IMR-90 (cell line): ENCODE results near the gene PHF21A. TPM values are rescaled to one million over a fixed set of nuclear protein-coding genes. Genes with fewer than 3 reads are reported as not detected.
A peak's percentile ranks its signal among the peaks of the same experiment; 100 is the strongest.

Experiments
- ATAC-seq: fragments of 200-7000 bp; cut with Tn5 transposase; 2 replicates; pipeline ENCODE4 v1.9.1; 2020; ENCODE audit warnings: low read depth, mild to moderate bottlenecking, moderate library complexity
- BruUV-seq: library from RNA; stranded (reverse); fragments of 400-500 nt; replicated peaks from 2 replicates; lab custom pipeline; 2021; lab: Mats Ljungman, UMichigan
- CTCF ChIA-PET: fragments of 300-600 bp; formaldehyde crosslinking; extraction: SDS; loops from one replicate; lab custom pipeline; 2021; ENCODE audit warnings: antibody characterized with exemption; lab: Yijun Ruan, JAX
- POLR2A ChIA-PET: fragments of 300-600 bp; sonication (Branson Sonifier 250); formaldehyde crosslinking; loops from one replicate; lab custom pipeline; 2022; ENCODE audit warnings: antibody characterized with exemption; ENCODE audit not compliant: unreplicated experiment; lab: Charles Lee
- DNase-seq: peaks from one replicate; pipeline ENCODE4 v3.0.0; 2013
- H2AFZ ChIP-seq: replicated peaks from 2 replicates; pipeline ENCODE3; 2013; ENCODE audit warnings: low read length, mild to moderate bottlenecking; ENCODE audit not compliant: poor library complexity
- H2AK5ac ChIP-seq: 2 replicates; pipeline ENCODE4 v1.6.1; 2013; ENCODE audit warnings: low read depth, low read length, inconsistent platforms
- H2AK9ac ChIP-seq: replicated peaks from 2 replicates; pipeline ENCODE3; 2013; ENCODE audit warnings: mild to moderate bottlenecking, low read depth, low read length, moderate library complexity; ENCODE audit not compliant: poor library complexity
- H2BK120ac ChIP-seq: 2 replicates; pipeline ENCODE4 v1.6.1; 2013; ENCODE audit warnings: low read depth, low read length, inconsistent platforms
- H2BK15ac ChIP-seq: 3 replicates; pipeline ENCODE4 v1.6.1; 2013; ENCODE audit warnings: low read depth, low read length, inconsistent platforms
- H2BK20ac ChIP-seq: 2 replicates; pipeline ENCODE4 v1.6.1; 2013; ENCODE audit warnings: low read depth, mild to moderate bottlenecking, inconsistent platforms, low read length, moderate library complexity
- H2BK5ac ChIP-seq: 2 replicates; pipeline ENCODE4 v1.6.1; 2013; ENCODE audit warnings: mild to moderate bottlenecking, low read depth, low read length, inconsistent platforms; ENCODE audit not compliant: poor library complexity, severe bottlenecking
- H3K14ac ChIP-seq: replicated peaks from 2 replicates; pipeline ENCODE4 v1.6.1; 2013; ENCODE audit warnings: low read depth, low read length, inconsistent platforms
- H3K18ac ChIP-seq: 2 replicates; pipeline ENCODE4 v1.6.1; 2013; ENCODE audit warnings: low read depth, low read length, control low read depth
- H3K23ac ChIP-seq: 2 replicates; pipeline ENCODE4 v1.6.1; 2013; ENCODE audit warnings: low read depth, low read length, inconsistent platforms
- H3K27ac ChIP-seq: 2 replicates; pipeline ENCODE4 v1.5.1; 2013; ENCODE audit warnings: mild to moderate bottlenecking, control low read depth, low read length; ENCODE audit not compliant: insufficient read depth
- H3K27me3 ChIP-seq: 2 replicates; pipeline ENCODE4 v1.6.1; 2013; ENCODE audit warnings: low read length; ENCODE audit not compliant: control insufficient read depth, insufficient read depth
- H3K36me3 ChIP-seq: 2 replicates; pipeline ENCODE4 v1.6.1; 2013; ENCODE audit warnings: low read length, mixed read lengths; ENCODE audit not compliant: control insufficient read depth, insufficient read depth
- H3K4ac ChIP-seq: 2 replicates; pipeline ENCODE4 v1.6.1; 2013; ENCODE audit warnings: low read depth, low read length, inconsistent platforms
- H3K4me1 ChIP-seq: 2 replicates; pipeline ENCODE4 v1.6.1; 2013; ENCODE audit warnings: low read length, mixed read lengths; ENCODE audit not compliant: control insufficient read depth, insufficient read depth
- H3K4me2 ChIP-seq: 2 replicates; pipeline ENCODE4 v1.6.1; 2013; ENCODE audit warnings: low read depth, mild to moderate bottlenecking, control low read depth, low read length, moderate library complexity
- H3K4me3 ChIP-seq: 2 replicates; pipeline ENCODE4 v1.5.1; 2013; ENCODE audit warnings: low read depth, mild to moderate bottlenecking, control low read depth, low read length, moderate library complexity; ENCODE audit not compliant: insufficient read depth
- H3K56ac ChIP-seq: 2 replicates; pipeline ENCODE4 v1.6.1; 2013; ENCODE audit warnings: low read length, inconsistent platforms; ENCODE audit not compliant: insufficient read depth; ENCODE audit errors: extremely low read depth
- H3K79me1 ChIP-seq, 2 experiments: 2 replicates each; pipeline ENCODE4 v1.6.1; 2013; ENCODE audit warnings: low read length in 2 of 2, inconsistent platforms in 1 of 2, low read depth in 1 of 2
- H3K9ac ChIP-seq: 2 replicates; pipeline ENCODE4 v1.6.1; 2013; ENCODE audit warnings: low read depth, low read length, control low read depth
- H3K9me1 ChIP-seq: 2 replicates; pipeline ENCODE4 v1.6.1; 2013; ENCODE audit warnings: low read length, inconsistent platforms; ENCODE audit not compliant: insufficient read depth
- H3K9me3 ChIP-seq: 2 replicates; pipeline ENCODE4 v1.6.1; 2013; ENCODE audit warnings: low read length; ENCODE audit not compliant: control insufficient read depth, insufficient read depth
- H4K20me1 ChIP-seq: 2 replicates; pipeline ENCODE4 v1.6.1; 2013; ENCODE audit warnings: low read length, inconsistent platforms; ENCODE audit not compliant: insufficient read depth
- H4K5ac ChIP-seq: 2 replicates; pipeline ENCODE4 v1.6.1; 2013; ENCODE audit warnings: mild to moderate bottlenecking, low read depth, low read length, control low read depth
- H4K8ac ChIP-seq, 2 experiments: 2 replicates each; pipeline ENCODE4 v1.6.1; 2013; ENCODE audit warnings: low read depth in 2 of 2, low read length in 2 of 2, control low read depth in 1 of 2, inconsistent platforms in 1 of 2
- H4K91ac ChIP-seq: 2 replicates; pipeline ENCODE4 v1.6.1; 2013; ENCODE audit warnings: low read depth, low read length, inconsistent platforms; ENCODE audit not compliant: insufficient read depth
- BHLHE40 ChIP-seq: fragments of 150-350 bp; IDR thresholded peaks from 2 replicates; pipeline ENCODE4 v1.6.1; 2016; ENCODE audit warnings: mild to moderate bottlenecking, low read depth, low read length
- CEBPB ChIP-seq: IDR thresholded peaks from 2 replicates; pipeline ENCODE4 v1.6.1; 2012; ENCODE audit warnings: low read depth, low read length, improper control_type of control experiment
- CHD1 ChIP-seq: IDR thresholded peaks from 2 replicates; pipeline ENCODE4 v1.6.1; 2012; ENCODE audit warnings: low read depth, low read length, improper control_type of control experiment
- ELK1 ChIP-seq: fragments of 150-350 bp; IDR thresholded peaks from 2 replicates; pipeline ENCODE4 v1.6.1; 2016; ENCODE audit warnings: low read depth, mild to moderate bottlenecking, low read length, moderate library complexity, borderline replicate concordance
- MAFK ChIP-seq: IDR thresholded peaks from 2 replicates; pipeline ENCODE4 v1.6.1; 2012; ENCODE audit warnings: low read depth, low read length, improper control_type of control experiment
- MAZ ChIP-seq: IDR thresholded peaks from 2 replicates; pipeline ENCODE4 v1.6.1; 2012; ENCODE audit warnings: low read depth, mild to moderate bottlenecking, low read length, improper control_type of control experiment, moderate library complexity, borderline replicate concordance
- MXI1 ChIP-seq: IDR thresholded peaks from 2 replicates; pipeline ENCODE4 v1.6.1; 2012; ENCODE audit warnings: low read depth, mild to moderate bottlenecking, low read length, moderate library complexity, borderline replicate concordance
- NFE2L2 ChIP-seq: fragments of 150-350 bp; IDR thresholded peaks from 2 replicates; pipeline ENCODE4 v1.6.1; 2016; ENCODE audit warnings: low read depth, mild to moderate bottlenecking, low read length
- POLR2A ChIP-seq: IDR thresholded peaks from 2 replicates; pipeline ENCODE4 v1.6.1; 2012; ENCODE audit warnings: mild to moderate bottlenecking, low read depth, low read length
- RAD21 ChIP-seq: IDR thresholded peaks from 2 replicates; pipeline ENCODE4 v1.6.1; 2012; ENCODE audit warnings: low read length, improper control_type of control experiment
- RCOR1 ChIP-seq: IDR thresholded peaks from 2 replicates; pipeline ENCODE4 v1.6.1; 2012; ENCODE audit warnings: mild to moderate bottlenecking, low read length, improper control_type of control experiment; ENCODE audit not compliant: insufficient replicate concordance
- RFX5 ChIP-seq: IDR thresholded peaks from 2 replicates; pipeline ENCODE4 v1.8.0; 2012; ENCODE audit warnings: low read depth, mild to moderate bottlenecking, low read length, moderate library complexity
- SMC3 ChIP-seq: fragments of 150-350 bp; IDR thresholded peaks from 2 replicates; pipeline ENCODE4 v1.6.1; 2016; ENCODE audit warnings: low read depth, mild to moderate bottlenecking, antibody characterized with exemption, low read length, moderate library complexity
- USF2 ChIP-seq: fragments of 150-350 bp; IDR thresholded peaks from 2 replicates; pipeline ENCODE4 v1.6.1; 2017; ENCODE audit warnings: mild to moderate bottlenecking, antibody characterized with exemption, low read length, low read depth
- WGBS, 2 experiments: methylation state at CpG; one replicate each; pipeline versions ENCODE4 v1.1.5 to v1.1.7; 2013; ENCODE audit warnings: missing lambda C conversion rate in 2 of 2; ENCODE audit not compliant: insufficient read length in 1 of 2; ENCODE audit errors: extremely low coverage in 2 of 2; 5-methylcytosine and 5-hydroxymethylcytosine counted together
- dilution Hi-C: fragments of 300-500 bp; cut with HindIII; formaldehyde crosslinking; loops from one replicate; pipeline ENCODE4 v1.14.3; 2018; ENCODE audit warnings: low sequenced_read_pairs; ENCODE audit not compliant: unreplicated experiment
- in situ Hi-C: fragments of 300-500 bp; cut with MboI; formaldehyde crosslinking; loops from 3 replicates; pipeline ENCODE4 v1.14.3; 2019; ENCODE audit warnings: low sequenced_read_pairs, inconsistent platforms, mixed read lengths
- intact Hi-C: fragments of 100-400 bp; cut with micrococcal nuclease; formaldehyde crosslinking; loops from 2 replicates; pipeline ENCODE4 v1.10.0; 2022
- polyA plus RNA-seq, 3 experiments: library from polyadenylated mRNA; depleted of rRNA; stranded (reverse); fragments of >200 nt; gene quantifications; 2 replicates each; pipeline ENCODE4 v1.2.3, GENCODE V29; 2012; ENCODE audit warnings: low replicate concordance in 1 of 3
- total RNA-seq: library from RNA; depleted of rRNA; stranded (reverse); fragments of >200 nt; gene quantifications from 2 replicates; pipeline ENCODE4 v1.2.3, GENCODE V29; 2012

The PHF21A gene
- total and polyA plus RNA-seq, 2 of the 4 experiments (the other 2 are of a cell fraction): 9.0 to 20.6 TPM

GRCh38 chr11:45899448-45900174 is 221.6 kb downstream of the PHF21A start:
- no peak overlapping the region; the same call in 1 of the 2 replicates for H3K14ac ChIP-seq
- H3K56ac ChIP-seq: peak overlapping the region; percentile 30; the same call in 1 of the 2 replicates
- BruUV-seq: no TSS peak
- H3K18ac ChIP-seq: no peak overlapping the region; the same call in 1 of the 2 replicates
- H3K36me3 ChIP-seq: peaks cover 13% of the 10 kb centered on the region
- H3K23ac ChIP-seq: peak overlapping the region; percentile 84
- peak overlapping the region; percentile 96 for H2AFZ ChIP-seq
- peak overlapping the region; percentile 87 for H2BK5ac ChIP-seq
- H2AK9ac ChIP-seq: peak overlapping the region; percentile 93
- peaks cover 7% of the 10 kb centered on the region; the same call in 1 of the 2 replicates for H3K4me1 ChIP-seq
- DNase-seq (peak; percentile 90), ATAC-seq (peak; percentile 90)
- H3K27me3 ChIP-seq: peaks cover 24% of the 10 kb centered on the region
- peak overlapping the region; percentile 49 for H3K4me3 ChIP-seq
- intact Hi-C loops: no loop called here
- H4K20me1 ChIP-seq: peaks cover 19% of the 10 kb centered on the region
- peak overlapping the region; percentile 85; the same call in 1 of the 3 replicates for H2BK15ac ChIP-seq
- no peak overlapping the region; the same call in 1 of the 2 replicates for H2BK20ac ChIP-seq
- POLR2A ChIA-PET: no interaction called here
- CTCF ChIA-PET: interaction anchor here (1.3 kb wide), 1 partner anchor 27 kb away, joined by 3 read pairs; no protein-coding TSS in a partner anchor
- peak overlapping the region; percentile 72 for H3K4ac ChIP-seq
- peaks cover 0 to 4% of the 10 kb centered on the region in 2 experiments; a peak in 1 of 4 replicates for H3K79me1 ChIP-seq
- dilution Hi-C loops: no loop called here
- peak overlapping the region; percentile 61; the same call in 1 of the 2 replicates for H4K91ac ChIP-seq
- peak overlapping the region; percentile 96 for H2BK120ac ChIP-seq
- H2AK5ac ChIP-seq: peak overlapping the region; percentile 50; the same call in 1 of the 2 replicates
- peak overlapping the region; percentile 64; the same call in 1 of the 2 replicates for H3K9ac ChIP-seq
- peak overlapping the region in 1 of 2 experiments; percentile 79; a peak in 1 of 4 replicates for H4K8ac ChIP-seq
- H3K4me2 ChIP-seq: peak overlapping the region; percentile 49
- peak overlapping the region; percentile 89 for H3K27ac ChIP-seq
- in situ Hi-C loops: no loop called here
- 0% methylated on average over 30 of the region's 62 CpGs; no CpG with 5 or more reads in 1 of the 2 experiments for WGBS, 2 experiments
- H3K9me1 ChIP-seq: no peaks in the 10 kb centered on the region; the same call in 1 of the 2 replicates
- no peaks in the 10 kb centered on the region for H3K9me3 ChIP-seq
- H4K5ac ChIP-seq: no peak overlapping the region
- TF ChIP-seq ELK1 (no peak), RAD21 (0 out of 2 replicates have a peak, but pooled peaks have one; percentile 2), SMC3 (no peak), BHLHE40 (peak; percentile 96), MAZ (peak; percentile 49; the same call in 1 of the 2 replicates), CEBPB (peak; percentile 27; the same call in 1 of the 2 replicates), RCOR1 (no peak), POLR2A (no peak), MXI1 (no peak), RFX5 (no peak), NFE2L2 (no peak), MAFK (no peak), CHD1 (peak; percentile 95; the same call in 1 of the 2 replicates), USF2 (0 out of 2 replicates have a peak, but pooled peaks have one; percentile 5)
